NCI-H128 (cell line): ENCODE data around the gene MCU.
"Not testable (repeated sequence)": the region's sequence is repeated elsewhere in the genome, so short reads cannot be mapped to it uniquely, and the experiment has no call there.

ENCODE experiments used
- DNase-seq: peaks from one replicate; lab custom pipeline; 2025; ENCODE audit not compliant: unreplicated experiment; lab: John Stamatoyannopoulos, UW

The MCU gene

GRCh38 chr10:72758930-72759329 is 67.0 kb downstream of the MCU start:
- not testable (repeated sequence) for DNase-seq

DNA sequence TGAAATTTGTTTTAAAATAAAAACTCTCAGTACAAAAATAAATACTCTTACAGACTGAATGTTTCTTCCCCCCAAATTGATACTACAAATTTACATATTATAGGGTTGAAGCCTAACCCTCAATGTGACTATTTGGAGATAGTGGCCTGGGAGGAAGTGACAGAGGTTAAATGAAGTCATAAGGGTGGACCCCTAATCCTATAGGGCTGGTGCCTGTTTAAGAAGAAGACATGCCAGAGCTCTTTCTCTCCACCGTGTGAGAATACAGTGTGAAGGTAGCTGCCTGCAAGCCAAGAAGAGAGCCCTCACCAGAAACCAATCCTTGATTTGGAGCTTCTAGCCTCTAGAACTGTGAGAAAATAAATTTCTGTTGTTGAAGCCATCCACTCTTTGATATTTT is 67.6 kb downstream of the MCU start:
- no peak for DNase-seq

DNA sequence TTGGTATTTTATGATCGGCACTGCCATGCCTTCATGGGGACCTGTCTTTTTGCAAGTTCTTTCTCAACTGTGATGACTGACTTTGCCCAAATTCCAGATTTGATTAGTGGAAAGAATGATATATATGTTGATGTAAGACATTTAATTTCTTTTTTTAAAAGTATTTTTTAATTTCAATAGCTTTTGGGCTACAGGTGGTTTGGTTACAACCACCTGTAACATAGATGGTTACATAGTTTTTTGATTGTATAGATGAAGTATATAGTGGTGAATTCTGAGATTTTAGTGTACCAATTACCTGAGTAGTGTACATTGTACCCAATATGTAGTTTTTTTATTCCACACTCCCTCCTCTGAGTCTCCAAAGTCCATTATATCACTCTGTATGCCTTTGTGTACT is 69.6 kb downstream of the MCU start:
- DNase-seq = no peak

GRCh38 chr10:72762042-72762441 is 70.1 kb downstream of the MCU start:
- DNase-seq = no peak

DNA sequence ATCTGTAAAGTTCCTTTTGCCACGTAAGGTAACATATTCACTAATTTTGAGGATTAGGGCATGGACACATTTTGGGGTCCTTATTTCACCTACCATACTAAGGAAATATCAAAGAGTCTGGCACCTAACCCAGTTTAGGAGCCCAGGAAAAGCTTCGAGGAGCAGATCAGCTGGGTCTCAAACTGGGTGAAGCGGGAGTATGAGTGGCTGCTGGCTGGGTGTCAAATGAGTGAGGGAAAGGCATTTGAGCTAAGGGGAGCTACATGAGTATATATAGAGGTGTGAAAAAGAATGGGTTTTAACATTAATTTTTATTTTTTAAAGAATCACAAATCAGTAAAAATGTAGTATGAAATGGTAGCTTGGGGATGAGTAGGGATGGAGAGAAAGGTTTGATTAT is 71.3 kb downstream of the MCU start:
- DNase-seq = no peak

- no peak for DNase-seq
These were observed 72.2 kb downstream of the MCU start for GRCh38 chr10:72764151-72764550.

DNA sequence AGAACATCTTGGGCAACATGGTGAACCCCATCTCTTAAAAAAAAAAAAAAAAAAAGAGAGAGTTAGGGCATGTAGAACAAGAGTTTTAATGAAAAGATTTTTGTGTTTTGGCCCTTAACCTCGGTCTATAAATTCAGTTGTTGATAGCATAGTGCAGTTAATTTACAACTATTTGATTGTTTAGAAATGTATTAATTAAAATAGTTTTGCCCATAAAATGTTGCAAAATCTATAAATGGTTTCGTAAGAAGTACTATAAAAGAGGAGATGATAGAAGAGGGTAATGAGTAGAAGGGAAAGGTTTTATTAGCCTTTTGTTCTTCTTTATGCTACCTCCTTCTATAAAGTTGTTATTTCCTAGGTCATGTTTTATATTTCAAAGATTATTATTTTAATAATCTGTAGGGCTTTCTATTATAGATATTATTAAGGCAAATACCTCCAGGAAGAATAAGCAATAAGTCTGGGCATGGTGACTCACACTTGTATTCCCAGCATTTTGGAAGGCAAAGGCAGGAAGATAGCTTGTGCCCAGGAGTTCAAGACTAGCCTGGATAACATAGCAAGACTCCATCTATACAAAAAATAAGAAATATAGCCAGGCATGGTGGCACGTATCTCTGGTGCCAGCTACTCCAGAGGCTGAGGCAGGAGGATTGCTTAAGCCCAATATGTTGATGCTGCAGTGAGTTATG is 73.3 kb downstream of the MCU start:
- no peak for DNase-seq

DNA sequence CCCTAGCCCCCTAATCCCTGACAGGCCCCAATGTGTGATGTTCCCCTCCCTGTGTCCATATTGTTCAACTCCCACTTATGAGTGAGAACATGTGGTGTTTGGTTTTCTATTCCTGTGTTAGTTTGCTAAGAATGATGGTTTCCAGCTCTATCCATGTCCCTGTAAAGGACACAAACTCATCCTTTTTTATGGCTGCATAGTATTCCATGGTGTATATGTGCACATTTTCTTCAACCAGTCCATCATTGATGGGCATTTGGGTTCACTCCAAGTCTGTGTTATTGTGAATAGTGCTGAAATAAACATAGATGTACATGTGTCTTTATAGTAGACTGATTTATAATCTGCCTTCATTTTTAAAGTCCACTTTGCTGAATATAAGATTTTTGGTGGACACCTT is 79.3 kb downstream of the MCU start:
- DNase-seq = not testable (repeated sequence)

- no peak for DNase-seq
These were observed 80.1 kb downstream of the MCU start for GRCh38 chr10:72772031-72772430.

DNA sequence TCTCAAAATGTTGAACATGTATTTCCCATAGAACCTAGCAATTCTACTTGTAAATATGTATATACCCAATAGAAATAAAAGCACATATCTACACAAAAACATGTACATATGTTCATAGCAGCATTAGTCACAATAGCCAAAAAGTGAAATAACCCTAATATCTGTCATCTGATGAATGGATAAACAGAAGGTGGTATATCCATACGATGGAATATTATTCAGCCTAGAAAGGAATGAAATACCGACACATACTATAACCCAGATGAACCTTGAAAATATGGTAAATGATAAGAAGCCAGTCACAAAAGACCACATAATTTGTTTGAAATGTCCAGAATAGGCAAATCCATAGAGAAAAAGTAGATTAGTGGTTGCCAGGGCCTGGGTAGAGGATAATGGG is 87.9 kb downstream of the MCU start:
- DNase-seq = no peak

- DNase-seq = no peak
These were observed 90.8 kb downstream of the MCU start for GRCh38 chr10:72782649-72783330.

GRCh38 chr10:72783410-72783833 is 91.5 kb downstream of the MCU start:
- DNase-seq = no peak

GRCh38 chr10:72784551-72785351 is 92.8 kb downstream of the MCU start:
- DNase-seq = no peak

- DNase-seq = no peak
These were observed 93.5 kb downstream of the MCU start for GRCh38 chr10:72785409-72785808.

DNA sequence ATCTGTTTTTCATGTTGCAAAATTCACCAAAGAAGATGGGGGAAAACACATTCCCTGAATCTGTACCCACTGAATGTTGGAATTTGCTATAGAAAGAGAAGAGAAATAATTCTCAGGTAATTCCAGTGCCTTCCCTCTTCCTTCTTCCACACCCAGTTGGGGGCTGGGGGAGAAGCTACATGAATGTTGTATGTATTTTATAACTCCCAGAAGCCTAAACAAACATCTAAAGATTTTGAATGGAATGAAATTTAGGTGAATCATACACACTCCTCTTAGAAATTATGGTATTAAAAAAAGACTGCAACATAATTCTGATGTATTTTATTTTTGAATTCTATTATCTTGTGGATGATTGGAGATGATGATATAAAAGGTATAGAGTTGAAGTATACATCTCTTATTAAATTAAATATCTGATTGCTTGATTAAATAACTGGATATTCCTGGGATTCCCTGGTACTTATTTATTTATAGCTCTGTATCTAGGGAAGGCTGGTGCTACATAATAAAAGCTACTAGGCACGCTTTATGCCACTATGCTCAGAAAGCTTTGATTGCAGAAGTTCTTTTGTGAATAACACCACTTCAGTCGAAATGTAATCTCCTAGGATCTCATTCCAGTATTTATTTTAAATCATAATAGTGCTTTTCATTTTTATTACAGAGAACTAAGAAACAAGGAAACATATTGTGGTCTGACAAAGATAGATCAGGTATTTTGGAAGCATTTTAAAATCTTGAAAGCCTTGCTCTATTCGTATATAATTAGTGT is 98.5 kb downstream of the MCU start:
- DNase-seq = no peak

DNA sequence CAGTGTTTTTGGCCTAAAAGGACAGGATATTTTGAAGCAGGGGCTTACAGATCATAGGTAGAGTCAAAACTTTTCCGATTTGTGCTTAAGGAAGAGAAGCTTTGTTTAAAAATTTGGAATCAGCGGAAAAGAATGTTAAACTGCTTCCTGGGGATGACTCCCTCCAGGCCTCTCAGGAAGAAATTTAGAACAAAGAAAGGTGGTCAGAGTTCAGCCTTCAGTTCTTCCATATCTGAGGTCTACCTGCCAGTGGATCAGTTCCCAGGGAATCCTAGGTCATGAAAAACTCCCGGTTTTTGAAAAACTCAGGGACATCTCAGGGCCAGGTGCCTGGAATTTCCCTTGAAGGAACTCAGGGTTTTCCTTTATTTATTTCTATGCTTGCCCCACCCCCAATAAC is 100.3 kb downstream of the MCU start:
- no peak for DNase-seq

- DNase-seq = no peak
These were observed 101.8 kb downstream of the MCU start for GRCh38 chr10:72793752-72794151.

DNA sequence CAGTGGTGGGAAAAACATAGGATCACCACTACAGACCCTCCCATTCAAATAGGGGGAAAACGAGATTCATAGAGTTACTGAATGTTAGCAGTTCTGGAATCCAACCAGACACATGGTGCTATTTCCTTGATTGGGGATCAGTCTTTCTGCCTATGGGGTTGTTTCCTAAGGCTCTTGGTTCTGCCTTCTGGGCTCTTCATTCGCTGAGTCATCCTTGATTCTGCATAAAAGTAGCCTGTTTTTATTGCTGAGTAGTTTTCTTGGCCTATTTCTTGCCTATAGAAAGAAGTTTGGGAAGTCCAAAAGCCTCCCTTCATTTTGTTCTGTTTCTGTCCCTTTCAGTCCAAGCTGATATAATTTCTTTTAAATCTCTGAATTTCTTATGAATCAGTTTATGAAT is 102.3 kb downstream of the MCU start:
- no peak for DNase-seq

- no peak for DNase-seq
These were observed 104.1 kb downstream of the MCU start for GRCh38 chr10:72796042-72796441.

GRCh38 chr10:72796538-72796937 is 104.6 kb downstream of the MCU start:
- no peak for DNase-seq

GRCh38 chr10:72800000-72800740 is 108.2 kb downstream of the MCU start:
- DNase-seq = no peak
